Activated T-helper 2 cell treated with anti-CD3 and anti-CD28 coated beads, Interferon-gamma antibody, Interleukin-2, Interleukin-4, amounts not matched to agents 10 μg/mL and 5 μg/mL and 100 μg/mL, durations not matched to agents 14 hours and 24 hours and 36 hours (primary cell): ENCODE results near the gene DPH2. TPM values are rescaled to one million over a fixed set of nuclear protein-coding genes. Genes with fewer than 3 reads are reported as not detected.

Experiments used
- DNase-seq: peaks from one replicate; pipeline ENCODE4 v3.0.0; 2021; ENCODE audit warnings: low spot score
- H3K27ac Mint-ChIP-seq: one replicate; pipeline ENCODE4 v1.8.0; 2021; ENCODE audit warnings: mixed read lengths
- H3K27me3 Mint-ChIP-seq: one replicate; pipeline ENCODE4 v1.8.0; 2021; ENCODE audit warnings: low read depth, mixed read lengths
- H3K36me3 Mint-ChIP-seq: one replicate; pipeline ENCODE4 v1.8.0; 2021; ENCODE audit warnings: low read depth, mixed read lengths
- H3K4me1 Mint-ChIP-seq: one replicate; pipeline ENCODE4 v1.8.0; 2021; ENCODE audit warnings: low read depth, mixed read lengths
- H3K4me3 Mint-ChIP-seq: one replicate; pipeline ENCODE4 v1.8.0; 2021; ENCODE audit warnings: low read depth, mild to moderate bottlenecking, moderate library complexity, mixed read lengths
- H3K9me3 Mint-ChIP-seq: one replicate; pipeline ENCODE4 v1.8.0; 2021; ENCODE audit warnings: mixed read lengths
- intact Hi-C: fragments of 100-400 bp; cut with micrococcal nuclease; formaldehyde crosslinking; loops from one replicate; pipeline ENCODE4 v1.15.1; 2023
- total RNA-seq: library from RNA; stranded (reverse); gene quantifications from 2 replicates; pipeline ENCODE4 v1.2.3, GENCODE V29; 2022

DPH2 gene
- total RNA-seq, 1 donor from 2014 or later, result 48.2 TPM

DNA sequence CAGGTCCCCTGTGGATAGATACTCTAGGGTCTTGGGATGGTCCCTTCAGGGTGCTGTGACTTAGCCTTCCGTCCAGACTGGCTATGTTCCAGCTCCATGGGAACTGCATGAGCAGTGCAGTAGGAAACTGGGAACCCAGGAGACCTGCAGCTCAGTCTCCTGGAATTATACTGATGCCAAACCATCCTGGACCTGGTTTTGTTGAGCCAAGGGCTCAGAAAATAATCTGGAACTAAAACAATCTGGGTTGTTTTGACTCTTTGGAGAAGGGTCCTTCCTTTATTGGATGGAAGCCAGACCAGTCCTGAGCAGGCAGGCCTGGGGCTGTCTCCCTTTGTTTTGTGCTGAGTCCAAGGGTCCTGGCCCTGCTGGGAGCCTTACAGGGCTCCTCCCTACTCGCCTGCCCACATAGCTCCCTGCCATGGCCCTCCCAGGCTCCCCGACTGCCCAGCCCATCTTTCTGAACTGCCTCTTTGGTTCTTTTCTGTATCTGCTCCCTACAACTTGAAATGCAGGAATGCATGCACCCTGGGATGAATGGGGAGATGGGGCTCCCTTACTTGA, 21.9 kb upstream of the DPH2 start:
- Mint-ChIP-seq H3K27me3 (no peaks in the 10 kb centered on the region), H3K4me1 (peaks cover 30% of the 10 kb centered on the region), H3K4me3 (peak overlapping the region; percentile 96), H3K9me3 (no peaks in the 10 kb centered on the region), H3K27ac (peak overlapping the region; percentile 29), H3K36me3 (peaks cover 26% of the 10 kb centered on the region)
- intact Hi-C loops, result loop anchor here (5.0 to 10.0 kb wide), 3 partner anchors 87 to 296 kb away; partner anchors contain the start of genes KDM4A, SLC6A9 and ST3GAL3
- DNase-seq, result no peak

DNA sequence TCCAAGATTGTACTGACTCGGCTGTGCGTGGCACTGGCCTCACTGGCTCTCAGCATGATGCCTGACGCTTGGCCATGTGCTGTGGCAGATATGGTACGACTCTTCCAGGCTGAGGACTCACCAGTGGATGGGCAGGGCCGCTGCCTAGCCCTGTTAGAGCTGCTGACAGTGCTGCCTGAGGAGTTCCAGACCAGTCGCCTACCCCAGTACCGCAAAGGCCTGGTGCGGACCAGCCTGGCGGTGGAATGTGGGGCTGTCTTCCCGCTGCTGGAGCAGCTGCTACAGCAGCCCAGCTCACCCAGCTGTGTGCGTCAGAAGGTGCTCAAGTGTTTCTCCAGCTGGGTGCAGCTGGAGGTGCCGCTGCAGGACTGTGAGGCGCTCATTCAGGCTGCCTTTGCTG, 20.1 kb upstream of the DPH2 start:
- no peak for DNase-seq
- peak overlapping the region; percentile 23 for H3K4me3 Mint-ChIP-seq
- H3K9me3 Mint-ChIP-seq, result no peaks in the 10 kb centered on the region
- H3K36me3 Mint-ChIP-seq, result peaks cover 18% of the 10 kb centered on the region
- H3K27ac Mint-ChIP-seq, result no peak overlapping the region
- H3K27me3 Mint-ChIP-seq, result no peaks in the 10 kb centered on the region
- peaks cover 30% of the 10 kb centered on the region for H3K4me1 Mint-ChIP-seq
- intact Hi-C loops, result loop anchor here (5.0 to 10.0 kb wide), 3 partner anchors 85 to 297 kb away; partner anchors contain the start of genes KDM4A, SLC6A9 and ST3GAL3

DNA sequence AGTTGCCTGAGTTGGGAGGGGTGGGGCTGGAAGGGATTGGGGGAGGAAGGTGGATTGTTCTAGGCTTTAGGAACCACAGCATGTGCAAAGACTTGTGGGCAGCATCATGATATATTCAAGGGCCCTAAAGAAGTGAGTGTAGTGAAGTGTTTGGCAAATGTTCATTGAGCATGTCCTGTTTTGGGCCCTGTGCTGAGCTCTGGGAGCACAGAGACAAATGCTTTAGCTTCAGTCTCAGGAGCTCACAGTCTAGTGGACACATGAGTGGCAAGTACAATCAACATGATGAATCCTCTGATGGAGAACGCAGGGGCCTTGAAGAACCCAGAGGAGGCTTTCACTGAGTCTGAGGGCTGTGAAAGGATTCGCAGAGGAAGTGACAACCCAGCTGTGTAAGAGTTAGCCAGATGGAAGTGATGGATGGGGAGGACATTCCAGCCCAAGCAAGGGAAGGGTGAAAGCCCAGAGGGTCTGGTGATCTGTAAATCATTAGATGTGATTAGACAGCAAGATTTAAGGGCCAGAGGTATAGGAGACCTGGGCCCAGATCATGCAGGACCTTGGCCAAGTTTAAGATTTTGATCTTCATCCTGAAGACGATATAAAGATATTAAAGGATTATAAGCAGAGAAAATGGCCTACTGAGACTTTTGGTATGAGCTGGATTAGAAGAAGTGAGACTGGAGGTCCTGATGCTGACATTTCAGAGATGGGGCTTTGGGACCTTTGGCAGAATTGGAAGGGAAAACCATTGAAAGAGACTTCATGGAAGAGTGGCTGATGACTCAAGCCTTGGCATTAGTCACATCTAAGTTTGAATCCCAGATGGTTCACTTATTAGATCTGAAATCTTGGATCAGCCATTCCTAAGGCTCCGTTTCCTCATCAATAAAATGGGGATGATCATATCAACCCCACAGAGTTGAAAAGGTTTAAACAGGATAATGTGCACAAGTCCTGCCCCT, 18.5 kb upstream of the DPH2 start:
- DNase-seq, result no peak
- Mint-ChIP-seq H3K36me3 (peaks cover 12% of the 10 kb centered on the region), H3K27ac (no peak overlapping the region), H3K4me1 (peaks cover 22% of the 10 kb centered on the region), H3K9me3 (no peaks in the 10 kb centered on the region), H3K4me3 (no peak overlapping the region), H3K27me3 (no peaks in the 10 kb centered on the region)
- intact Hi-C loops, result no loop called here

DNA sequence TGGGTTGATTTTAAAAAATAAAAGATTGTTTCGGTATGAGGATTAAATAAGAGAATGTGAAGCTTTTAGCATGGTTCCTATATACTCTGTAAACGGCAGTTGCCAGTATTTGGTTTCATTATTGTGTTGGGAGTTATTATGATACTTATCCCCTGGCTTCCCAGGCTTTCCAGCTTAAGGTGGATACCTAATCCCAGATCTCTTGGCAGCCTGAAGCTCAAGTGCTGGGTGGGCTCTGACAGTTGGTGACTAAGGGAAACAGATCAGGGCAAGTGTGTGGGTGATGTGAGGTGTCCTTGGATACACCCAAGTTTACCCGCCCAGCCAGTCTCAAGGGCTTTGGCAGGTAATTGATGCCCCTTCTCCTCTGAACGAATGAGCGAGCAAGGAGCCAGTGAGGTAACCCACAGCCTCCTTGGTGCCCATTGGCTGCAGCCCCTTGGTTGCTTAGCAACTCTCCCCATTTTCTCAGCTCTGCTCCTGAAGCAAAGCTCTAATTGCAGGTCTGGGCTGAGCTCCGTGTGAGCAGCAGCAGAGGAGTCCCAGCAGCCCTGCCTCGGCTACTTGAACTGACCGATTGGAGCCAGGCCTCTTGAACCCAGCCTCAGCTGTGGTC, 17.0 kb upstream of the DPH2 start:
- peaks cover 11% of the 10 kb centered on the region for H3K36me3 Mint-ChIP-seq
- H3K4me1 Mint-ChIP-seq, result peaks cover 20% of the 10 kb centered on the region
- H3K9me3 Mint-ChIP-seq, result no peaks in the 10 kb centered on the region
- DNase-seq, result no peak
- no peak overlapping the region for H3K4me3 Mint-ChIP-seq
- intact Hi-C loops, result no loop called here
- no peak overlapping the region for H3K27ac Mint-ChIP-seq
- no peaks in the 10 kb centered on the region for H3K27me3 Mint-ChIP-seq

DNA sequence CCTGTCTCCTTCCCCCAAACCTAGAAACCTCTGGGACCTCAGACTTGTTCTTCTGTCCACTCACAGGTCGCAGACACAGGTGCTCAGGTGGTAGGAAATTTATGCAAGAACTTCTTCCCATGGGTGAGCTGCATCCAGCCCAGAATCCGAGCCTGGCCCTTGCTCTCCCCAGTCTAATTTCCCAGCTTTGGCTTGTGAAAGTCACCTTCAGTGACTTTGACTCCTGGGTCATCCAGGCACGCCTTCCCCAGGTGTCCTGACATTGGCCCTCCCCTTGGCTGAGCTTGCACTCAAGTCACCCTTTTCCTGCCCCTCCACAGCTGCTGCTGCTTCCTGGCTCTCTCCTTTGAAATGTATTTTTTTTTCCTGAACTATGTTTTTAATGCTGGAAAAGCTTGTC, 16.4 kb upstream of the DPH2 start:
- Mint-ChIP-seq H3K9me3 (no peaks in the 10 kb centered on the region), H3K27ac (no peak overlapping the region), H3K4me3 (no peak overlapping the region), H3K36me3 (peaks cover 11% of the 10 kb centered on the region), H3K27me3 (no peaks in the 10 kb centered on the region), H3K4me1 (peaks cover 17% of the 10 kb centered on the region)
- intact Hi-C loops, result no loop called here
- no peak for DNase-seq

DNA sequence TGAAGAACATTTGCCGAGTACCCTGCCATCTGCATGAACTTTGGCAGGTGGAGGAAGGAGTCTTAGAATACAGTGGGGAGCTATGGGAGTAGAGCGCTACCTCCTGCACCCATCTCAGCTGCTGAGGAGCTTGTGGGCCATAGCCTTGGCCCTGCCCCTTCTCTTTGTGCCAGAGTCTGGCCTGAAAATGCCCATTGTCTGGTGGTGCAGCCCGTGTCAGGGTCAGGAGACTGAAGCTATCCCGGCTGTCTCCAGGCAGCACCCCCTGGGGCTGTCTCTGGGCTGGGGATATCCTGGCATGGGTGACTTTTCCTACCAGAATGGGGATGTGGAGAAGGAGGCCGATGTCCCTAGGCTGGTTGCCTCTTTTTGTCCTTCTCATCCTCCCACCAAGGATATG, 15.8 kb upstream of the DPH2 start:
- Mint-ChIP-seq H3K36me3 (peaks cover 16% of the 10 kb centered on the region), H3K4me3 (no peak overlapping the region), H3K4me1 (peaks cover 10% of the 10 kb centered on the region), H3K27me3 (no peaks in the 10 kb centered on the region), H3K9me3 (no peaks in the 10 kb centered on the region), H3K27ac (no peak overlapping the region)
- no peak for DNase-seq
- intact Hi-C loops, result no loop called here

DNA sequence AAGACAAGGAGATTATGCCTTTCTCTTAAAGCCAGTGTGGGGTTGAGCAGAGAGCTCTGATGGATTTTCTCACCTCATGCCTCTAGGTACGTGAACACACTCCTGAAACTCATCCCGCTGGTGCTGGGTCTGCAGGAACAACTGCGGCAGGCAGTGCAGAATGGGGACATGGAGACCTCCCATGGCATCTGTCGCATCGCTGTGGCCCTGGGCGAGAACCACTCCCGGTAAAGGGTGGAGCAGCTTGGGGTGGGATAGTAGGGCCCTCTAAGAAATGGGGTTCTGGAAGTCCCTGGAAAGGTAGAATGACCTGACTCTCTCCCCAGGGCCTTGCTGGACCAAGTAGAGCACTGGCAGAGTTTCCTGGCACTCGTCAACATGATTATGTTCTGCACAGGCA, 13.6 kb upstream of the DPH2 start:
- intact Hi-C loops, result no loop called here
- Mint-ChIP-seq H3K27ac (no peak overlapping the region), H3K4me1 (no peaks in the 10 kb centered on the region), H3K36me3 (peaks cover 7% of the 10 kb centered on the region), H3K27me3 (no peaks in the 10 kb centered on the region), H3K4me3 (no peak overlapping the region), H3K9me3 (no peaks in the 10 kb centered on the region)
- DNase-seq, result no peak

DNA sequence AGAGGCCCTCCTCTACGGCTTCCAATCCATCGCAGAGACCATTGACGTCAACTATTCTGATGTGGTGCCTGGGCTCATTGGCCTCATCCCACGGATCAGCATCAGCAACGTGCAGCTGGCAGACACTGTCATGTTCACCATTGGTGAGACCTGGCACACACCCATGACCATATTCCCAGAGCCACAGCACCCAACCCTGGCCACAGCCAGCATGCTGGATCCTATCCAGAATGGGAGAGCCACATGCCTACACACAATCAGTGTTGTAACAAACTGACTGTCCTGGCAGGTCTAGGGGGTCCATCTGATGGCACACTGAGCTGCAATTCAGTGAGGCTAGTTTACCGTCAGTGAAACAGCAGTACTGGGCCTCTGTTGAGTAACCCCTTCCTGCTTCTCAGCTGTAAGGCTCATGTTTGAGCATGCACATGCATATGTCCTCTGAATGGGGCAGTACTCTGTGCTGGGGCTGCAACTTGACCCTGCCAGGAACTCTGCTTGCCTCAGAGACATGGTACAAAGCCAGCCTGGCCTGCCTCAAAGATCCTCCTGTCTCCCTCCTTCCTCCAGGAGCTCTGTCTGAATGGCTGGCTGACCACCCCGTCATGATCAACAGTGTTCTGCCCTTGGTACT, 12.3 kb upstream of the DPH2 start:
- H3K27ac Mint-ChIP-seq, result no peak overlapping the region
- no peak for DNase-seq
- H3K4me3 Mint-ChIP-seq, result no peak overlapping the region
- no peaks in the 10 kb centered on the region for H3K27me3 Mint-ChIP-seq
- H3K4me1 Mint-ChIP-seq, result no peaks in the 10 kb centered on the region
- peaks cover 11% of the 10 kb centered on the region for H3K36me3 Mint-ChIP-seq
- intact Hi-C loops, result no loop called here
- no peaks in the 10 kb centered on the region for H3K9me3 Mint-ChIP-seq

DNA sequence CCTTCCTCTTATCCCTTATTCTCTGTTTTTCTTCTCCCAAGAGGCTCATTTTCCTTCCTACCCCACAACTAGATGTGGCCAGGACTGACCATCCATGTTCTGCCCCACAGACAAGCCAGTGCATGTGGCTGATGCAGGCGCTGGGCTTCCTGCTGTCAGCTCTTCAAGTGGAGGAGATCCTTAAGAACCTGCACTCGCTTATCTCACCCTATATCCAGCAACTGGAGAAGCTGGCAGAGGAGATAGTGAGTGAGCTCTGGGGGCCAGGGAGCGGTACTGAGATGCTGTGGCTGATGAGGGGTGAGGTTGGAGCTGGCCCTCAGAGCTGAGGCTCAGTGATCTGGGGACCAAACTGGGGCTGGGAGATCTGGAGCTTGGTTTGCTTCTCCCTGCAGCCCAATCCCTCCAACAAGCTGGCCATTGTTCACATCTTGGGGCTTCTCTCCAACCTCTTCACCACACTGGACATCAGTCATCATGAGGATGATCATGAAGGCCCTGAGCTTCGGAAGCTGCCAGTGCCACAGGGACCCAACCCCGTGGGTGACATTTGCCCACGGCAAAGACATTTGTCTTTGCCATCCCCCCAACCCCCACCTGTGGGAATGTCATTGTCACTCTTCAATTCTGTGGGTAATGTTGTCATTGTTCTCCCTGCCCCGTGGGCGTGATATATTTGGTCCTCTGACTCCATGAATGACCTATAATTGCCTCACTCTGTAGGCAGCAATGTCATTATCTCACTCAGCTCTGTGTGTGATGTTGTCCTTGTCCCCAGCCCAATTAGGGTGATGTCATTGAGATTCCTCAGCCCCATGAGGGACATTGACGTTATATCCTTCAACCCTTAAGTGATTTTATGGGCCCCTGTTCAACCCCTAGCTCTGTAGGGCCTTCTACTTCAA, 11.2 kb upstream of the DPH2 start:
- Mint-ChIP-seq H3K27ac (no peak overlapping the region), H3K27me3 (no peaks in the 10 kb centered on the region)
- DNase-seq, result no peak

DNA sequence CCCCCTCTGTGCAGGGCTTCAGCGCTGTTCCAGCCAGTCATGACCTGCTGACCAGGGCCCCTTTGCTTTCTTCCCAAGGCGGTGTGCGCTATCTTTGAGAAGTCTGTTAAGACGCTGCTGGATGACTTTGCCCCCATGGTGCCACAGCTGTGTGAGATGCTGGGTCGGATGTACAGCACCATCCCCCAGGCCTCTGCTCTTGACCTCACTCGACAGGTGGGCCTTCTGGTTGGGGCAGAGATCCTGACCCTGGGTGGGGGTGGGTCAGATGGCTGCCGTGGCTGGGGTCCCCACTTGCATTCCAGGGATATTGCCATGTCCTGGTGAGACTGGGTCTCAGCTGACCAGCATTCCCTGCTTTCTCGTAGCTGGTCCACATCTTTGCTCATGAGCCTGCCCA, 9.0 kb upstream of the DPH2 start:
- intact Hi-C loops, result no loop called here
- Mint-ChIP-seq H3K4me1 (no peaks in the 10 kb centered on the region), H3K36me3 (peaks cover 12% of the 10 kb centered on the region), H3K9me3 (no peaks in the 10 kb centered on the region), H3K27ac (no peak overlapping the region), H3K4me3 (no peak overlapping the region), H3K27me3 (no peaks in the 10 kb centered on the region)
- no peak for DNase-seq

More for the DNA sequence above, 11.2 kb upstream of the DPH2 start:
- H3K9me3 Mint-ChIP-seq, result no peaks in the 10 kb centered on the region
- H3K36me3 Mint-ChIP-seq, result peaks cover 12% of the 10 kb centered on the region
- H3K4me3 Mint-ChIP-seq, result no peak overlapping the region
- intact Hi-C loops, result no loop called here
- H3K4me1 Mint-ChIP-seq, result no peaks in the 10 kb centered on the region

DNA sequence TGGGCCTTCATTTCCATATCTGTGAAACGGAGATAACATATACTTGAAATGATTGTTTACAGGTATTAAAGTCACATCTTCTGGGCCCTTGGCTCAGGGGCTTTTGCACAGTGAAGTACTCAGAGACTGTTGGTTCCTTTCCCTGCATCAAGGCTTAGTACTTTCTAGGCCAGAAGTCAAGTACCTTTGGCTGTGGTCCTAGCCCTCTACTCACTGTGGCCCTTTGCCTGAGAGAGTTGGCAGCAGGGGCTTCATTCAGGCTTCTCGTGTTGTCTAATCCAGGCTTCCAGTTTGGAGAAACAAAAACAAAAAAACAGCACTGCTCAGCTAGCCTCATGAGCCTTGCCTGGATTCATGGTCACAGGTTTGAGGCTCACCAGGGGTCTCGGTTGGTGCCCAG, 8.1 kb upstream of the DPH2 start:
- peaks cover 12% of the 10 kb centered on the region for H3K36me3 Mint-ChIP-seq
- H3K4me3 Mint-ChIP-seq, result no peak overlapping the region

DNA sequence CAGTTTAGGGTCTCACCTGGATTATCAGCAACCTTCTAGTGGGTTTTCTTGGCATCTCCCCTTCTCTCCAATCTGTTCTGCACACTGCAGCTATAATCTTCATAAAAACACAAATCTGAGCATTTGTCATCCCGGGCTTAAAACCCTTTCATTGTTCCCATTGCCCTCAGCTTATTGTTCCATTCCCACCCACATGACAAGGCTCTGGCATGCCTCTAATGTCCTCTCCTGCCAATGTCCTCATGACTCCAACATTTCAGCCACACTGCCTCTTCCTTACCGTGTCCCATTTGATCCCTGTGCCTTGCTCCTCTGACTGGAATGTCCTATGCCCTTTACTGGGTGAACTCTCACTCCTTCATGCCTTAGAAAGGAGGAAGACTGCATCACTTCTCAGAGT, 7.5 kb upstream of the DPH2 start:
- no peak overlapping the region for H3K4me3 Mint-ChIP-seq
- intact Hi-C loops, result no loop called here
- no peak for DNase-seq
- peaks cover 12% of the 10 kb centered on the region for H3K36me3 Mint-ChIP-seq
- H3K9me3 Mint-ChIP-seq, result no peaks in the 10 kb centered on the region
- H3K4me1 Mint-ChIP-seq, result no peaks in the 10 kb centered on the region
- no peak overlapping the region for H3K27ac Mint-ChIP-seq
- no peaks in the 10 kb centered on the region for H3K27me3 Mint-ChIP-seq

More for the DNA sequence above, 8.1 kb upstream of the DPH2 start:
- intact Hi-C loops, result no loop called here
- H3K27ac Mint-ChIP-seq, result no peak overlapping the region
- no peaks in the 10 kb centered on the region for H3K4me1 Mint-ChIP-seq
- no peaks in the 10 kb centered on the region for H3K27me3 Mint-ChIP-seq
- H3K9me3 Mint-ChIP-seq, result no peaks in the 10 kb centered on the region
- DNase-seq, result no peak
